HepG2 (cell line): ENCODE measurements around the gene FBXO24. TPM values are rescaled to one million over a fixed set of nuclear protein-coding genes. Genes with fewer than 3 reads are reported as not detected.

Experiments used
- BCL3 ChIP-seq: sonication (generic); formaldehyde crosslinking; IDR thresholded peaks from 2 replicates; pipeline ENCODE4 v1.5.1; 2020; ENCODE audit warnings: mild to moderate bottlenecking, missing genetic modification reagents, moderate library complexity
- CBFB ChIP-seq: sonication (generic); formaldehyde crosslinking; IDR thresholded peaks from 2 replicates; pipeline ENCODE4 v1.4.0; 2020; ENCODE audit warnings: missing genetic modification reagents
- GABPA ChIP-seq, 2 experiments: IDR thresholded peaks; 2 replicates each; pipeline ENCODE4 v1.6.1; 2011 to 2016; ENCODE audit warnings: low read depth in 2 of 2, low read length in 1 of 2, missing biosample characterization in 1 of 2, missing genetic modification characterization in 1 of 2
- HNF1B ChIP-seq: sonication (generic); formaldehyde crosslinking; IDR thresholded peaks from 2 replicates; pipeline ENCODE4 v1.5.1; 2020; ENCODE audit warnings: mild to moderate bottlenecking, moderate library complexity, missing genetic modification reagents
- HNF4G ChIP-seq, 2 experiments: sonication (generic) in 1 of 2; formaldehyde crosslinking in 1 of 2; IDR thresholded peaks; 2 replicates each; pipeline versions ENCODE4 v1.4.0 to v1.6.1; 2011 to 2020; ENCODE audit warnings: borderline replicate concordance in 2 of 2, low read depth in 2 of 2, mild to moderate bottlenecking in 2 of 2, low read length in 1 of 2, missing genetic modification reagents in 1 of 2, moderate library complexity in 1 of 2
- MIER2 ChIP-seq: IDR thresholded peaks from 2 replicates; pipeline ENCODE4 v1.6.1; 2016; ENCODE audit warnings: missing biosample characterization, missing genetic modification reagents
- PHF8 ChIP-seq: sonication (generic); formaldehyde crosslinking; IDR thresholded peaks from 2 replicates; pipeline ENCODE4 v1.5.0; 2020; ENCODE audit warnings: missing genetic modification reagents
- PRDM4 ChIP-seq: sonication (generic); formaldehyde crosslinking; IDR thresholded peaks from 2 replicates; pipeline ENCODE4 v1.9.0; 2021; ENCODE audit warnings: missing genetic modification reagents, borderline replicate concordance
- SRY ChIP-seq: sonication (generic); formaldehyde crosslinking; IDR thresholded peaks from 2 replicates; pipeline ENCODE4 v1.8.0; 2022; ENCODE audit warnings: mild to moderate bottlenecking, missing genetic modification reagents
- TBX2 ChIP-seq: sonication (generic); formaldehyde crosslinking; IDR thresholded peaks from 2 replicates; pipeline ENCODE4 v1.5.0; 2020; ENCODE audit warnings: missing genetic modification reagents, mild to moderate bottlenecking, borderline replicate concordance
- THRA ChIP-seq: sonication (generic); formaldehyde crosslinking; IDR thresholded peaks from 2 replicates; pipeline ENCODE4 v1.4.0; 2020; ENCODE audit warnings: missing genetic modification reagents, borderline replicate concordance
- USF2 ChIP-seq, 2 experiments: sonication (generic) in 1 of 2; formaldehyde crosslinking in 1 of 2; IDR thresholded peaks; 2 replicates each; pipeline versions ENCODE4 v1.5.1 to v1.6.1; 2011 to 2020; ENCODE audit warnings: borderline replicate concordance in 1 of 2, low read depth in 1 of 2, low read length in 1 of 2, mild to moderate bottlenecking in 1 of 2, missing genetic modification reagents in 1 of 2, moderate library complexity in 1 of 2
- ZBTB20 ChIP-seq: sonication (generic); formaldehyde crosslinking; IDR thresholded peaks from 2 replicates; pipeline ENCODE4 v1.8.1; 2023; ENCODE audit warnings: missing genetic modification reagents, low read depth, mild to moderate bottlenecking, borderline replicate concordance
- ZNF33B ChIP-seq: sonication (generic); formaldehyde crosslinking; IDR thresholded peaks from 2 replicates; pipeline ENCODE4 v1.5.1; 2020; ENCODE audit warnings: mild to moderate bottlenecking, missing genetic modification reagents
- ZNF367 ChIP-seq: sonication (generic); formaldehyde crosslinking; IDR thresholded peaks from 2 replicates; pipeline ENCODE4 v1.4.0; 2020; ENCODE audit warnings: missing genetic modification reagents, borderline replicate concordance
- ZNF556 ChIP-seq: sonication (generic); formaldehyde crosslinking; IDR thresholded peaks from 2 replicates; pipeline ENCODE4 v1.4.0; 2020; ENCODE audit warnings: mild to moderate bottlenecking, missing genetic modification reagents, borderline replicate concordance
- ZNF598 ChIP-seq: sonication (generic); formaldehyde crosslinking; IDR thresholded peaks from 2 replicates; pipeline ENCODE4 v1.5.1; 2020; ENCODE audit warnings: mild to moderate bottlenecking, missing genetic modification reagents, borderline replicate concordance
- polyA plus RNA-seq, 8 experiments: library from polyadenylated mRNA; depleted of rRNA in 3 of 8; stranded (reverse) in 7 of 8; unstranded in 1 of 8; fragments of >200 nt; fragmentation: Illumina TruSeq in 4 of 8; extraction: Trizol in 4 of 8; gene quantifications; 2 replicates each; pipeline versions ENCODE4 v1.2.1 to v1.2.3, GENCODE V29; 2011 to 2016; ENCODE audit warnings: low read depth in 4 of 8, missing spikeins in 1 of 8, mixed read lengths in 1 of 8; ENCODE audit not compliant: insufficient read depth in 1 of 8
- total RNA-seq, 5 experiments: library from RNA; depleted of rRNA; stranded (reverse); fragments of >200 nt; fragmentation: Illumina TruSeq; extraction: Trizol; gene quantifications; 2 replicates each; pipeline ENCODE4 v1.2.3, GENCODE V29; 2016; ENCODE audit warnings: low read depth in 1 of 5

Gene FBXO24
- total and polyA plus RNA-seq, 2 of the 13 experiments (the other 11 are each of a cell fraction or from before 2014, with no cell fraction given) = 0.20 to 0.55 TPM

- TF ChIP-seq PHF8 (CRISPR knock-in tag) = peak; percentile 73
- TF ChIP-seq ZBTB20 (CRISPR knock-in tag) = peak; percentile 20; the same call in 1 of the 2 replicates
- peak; percentile 14; the same call in 1 of the 2 replicates for TF ChIP-seq USF2 (IDR thresholded peaks at IDR 0.05; ENCODE audit: low read depth, low read length)
- TF ChIP-seq USF2 (CRISPR knock-in tag; IDR thresholded peaks at IDR 0.05; ENCODE audit: borderline replicate concordance) = no peak
- TF ChIP-seq ZNF556 (CRISPR knock-in tag) = peak; percentile 61; the same call in 1 of the 2 replicates
- peak; percentile 86 for TF ChIP-seq HNF1B (CRISPR knock-in tag)
- TF ChIP-seq HNF4G (IDR thresholded peaks at IDR 0.05; ENCODE audit: borderline replicate concordance, low read depth, low read length) = peak; percentile 52; the same call in 1 of the 2 replicates
- no peak for TF ChIP-seq HNF4G (CRISPR knock-in tag; IDR thresholded peaks at IDR 0.05; ENCODE audit: borderline replicate concordance, low read depth)
- TF ChIP-seq CBFB (CRISPR knock-in tag) = no peak; the same call in 1 of the 2 replicates
- TF ChIP-seq TBX2 (CRISPR knock-in tag) = peak; percentile 70
- TF ChIP-seq ZNF367 (CRISPR knock-in tag) = no peak
- TF ChIP-seq MIER2 = no peak
- 0 out of 2 replicates have a peak, but pooled peaks have one; percentile 67 for TF ChIP-seq ZNF598 (CRISPR knock-in tag)
- peak; percentile 37; the same call in 1 of the 2 replicates for TF ChIP-seq THRA (CRISPR knock-in tag)
- peak; percentile 91 for TF ChIP-seq BCL3
- 0 out of 2 replicates have a peak, but pooled peaks have one; percentile 37 for TF ChIP-seq PRDM4
- no peak for TF ChIP-seq GABPA (IDR thresholded peaks at IDR 0.05; ENCODE audit: low read depth, low read length)
- TF ChIP-seq GABPA (CRISPR knock-in tag; IDR thresholded peaks at IDR 0.05; ENCODE audit: low read depth) = peak; percentile 79
- 0 out of 2 replicates have a peak, but pooled peaks have one; percentile 56 for TF ChIP-seq ZNF33B
- peak; percentile 57; the same call in 1 of the 2 replicates for TF ChIP-seq SRY
These were observed 440 bp upstream of the FBXO24 start, which contains the start of gene LRCH4 (continued) for GRCh38 chr7:100585511-100586265.
